ENCODE results near the gene GUCY2D.

GUCY2D gene

GRCh38 chr17:8068736-8069586 lies 66.5 kb downstream of the GUCY2D start:
- no peak for DNase-seq

DNA sequence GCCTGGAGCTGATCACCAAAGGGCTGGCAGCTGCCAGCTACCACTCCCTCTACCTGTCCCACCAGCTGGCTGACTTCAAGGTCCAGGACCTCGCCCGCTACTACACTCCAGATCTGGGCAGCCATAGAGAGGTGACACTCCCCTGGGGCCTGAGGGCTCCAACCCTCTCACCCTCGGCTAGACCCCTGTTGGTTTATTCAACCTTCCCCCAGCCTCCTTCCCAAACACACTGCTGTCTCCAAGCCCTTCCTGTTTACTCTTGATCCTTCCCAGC lies 67.1 kb downstream of the GUCY2D start:
- DNase-seq, result no peak
